Transverse colon (tissue), 4 donors: ENCODE results near the gene KRTAP10-2. TPM values are rescaled to one million over a fixed set of nuclear protein-coding genes. Genes with fewer than 3 reads are reported as not detected.
A peak's percentile ranks its signal among the peaks of the same experiment; 100 is the strongest.
"Not testable (repeated sequence)": the region's sequence is repeated elsewhere in the genome, so short reads cannot be mapped to it uniquely, and the experiment has no call there.

Experiments used
- DNase-seq: peaks from one replicate; pipeline ENCODE4 v3.0.0-alpha.2; 2019
- H3K27ac ChIP-seq, 4 donors: fragments of 200-600 bp; sonication (generic); 2 replicates each; pipeline ENCODE4 v1.5.1; 2016 to 2018; ENCODE audit warnings: inconsistent platforms in 4 of 4
- H3K27me3 ChIP-seq: fragments of 200-600 bp; sonication (generic); 2 replicates; pipeline ENCODE4 v1.5.1; 2017; ENCODE audit warnings: inconsistent platforms
- H3K36me3 ChIP-seq, 4 donors: fragments of 200-600 bp; sonication (generic); 2 replicates each; pipeline ENCODE4 v1.5.1; 2017 to 2019; ENCODE audit warnings: inconsistent platforms in 4 of 4
- H3K4me1 ChIP-seq, 4 donors: fragments of 200-600 bp; sonication (generic); 2 replicates each; pipeline ENCODE4 v1.5.1; 2017 to 2020; ENCODE audit warnings: inconsistent platforms in 4 of 4
- H3K4me3 ChIP-seq, 4 donors: fragments of 200-600 bp; sonication (generic); 1 replicate in 1 of 4; 2 replicates in 3 of 4; pipeline versions ENCODE4 v1.5.1 to v1.6.1; 2017 to 2019; ENCODE audit warnings: inconsistent platforms in 4 of 4
- H3K9me3 ChIP-seq, 2 donors: fragments of 200-600 bp; sonication (generic); 2 replicates each; pipeline ENCODE4 v1.5.1; 2017 to 2019; ENCODE audit warnings: inconsistent platforms in 2 of 2
- EP300 ChIP-seq: sonication (generic); formaldehyde crosslinking; IDR thresholded peaks from one replicate; pipeline ENCODE4 v1.6.1; 2017; ENCODE audit warnings: antibody characterized with exemption, low read depth
- POLR2A ChIP-seq: fragments of 450-650 bp; IDR thresholded peaks from one replicate; pipeline ENCODE4 v1.6.1; 2016; ENCODE audit warnings: antibody characterized with exemption, mild to moderate bottlenecking, moderate library complexity
- POLR2AphosphoS5 ChIP-seq, 3 donors: sonication (generic); formaldehyde crosslinking; IDR thresholded peaks; one replicate each; pipeline ENCODE4 v1.6.1; 2016; ENCODE audit warnings: antibody characterized with exemption in 3 of 3
- WGBS, 2 donors: methylation state at CpG; one replicate each; pipeline ENCODE4 v1.1.5; 2018; ENCODE audit warnings: low coverage in 1 of 2; 5-methylcytosine and 5-hydroxymethylcytosine counted together
- in situ Hi-C, 4 donors: fragments of 200-750 bp; cut with MboI; loops; one replicate each; pipeline versions ENCODE4 v1.15.0 to v1.15.1; 2017; ENCODE audit warnings: low sequenced_read_pairs in 3 of 4, low pct_ligation_motif_present in 1 of 4, low pct_unique_long_range_greater_than_20kb in 1 of 4
- intact Hi-C: fragments of 100-400 bp; cut with DNase I; formaldehyde crosslinking; loops from one replicate; pipeline ENCODE4 v1.15.1; 2023; ENCODE audit warnings: low total_unique reads
- total RNA-seq, 4 donors: library from RNA; depleted of rRNA; stranded (reverse); fragments of >200 nt; gene quantifications; one replicate each; pipeline ENCODE4 v1.1.0, GENCODE V29; 2016
- TF ChIP-seq, protein P1 (sequence below), 5 experiments: fragments of 200-600 bp in 3 of 5; fragments of 450-650 bp in 2 of 5; sonication (generic) in 3 of 5; IDR thresholded peaks; 1 replicate in 2 of 5; 2 replicates in 3 of 5; pipeline ENCODE4 v1.5.1; 2016 to 2017; ENCODE audit warnings: antibody characterized with exemption in 5 of 5, inconsistent platforms in 3 of 5, mild to moderate bottlenecking in 2 of 5, moderate library complexity in 1 of 5

Gene KRTAP10-2
- total RNA-seq, 4 donors from 2014 or later, result not detected

DNA sequence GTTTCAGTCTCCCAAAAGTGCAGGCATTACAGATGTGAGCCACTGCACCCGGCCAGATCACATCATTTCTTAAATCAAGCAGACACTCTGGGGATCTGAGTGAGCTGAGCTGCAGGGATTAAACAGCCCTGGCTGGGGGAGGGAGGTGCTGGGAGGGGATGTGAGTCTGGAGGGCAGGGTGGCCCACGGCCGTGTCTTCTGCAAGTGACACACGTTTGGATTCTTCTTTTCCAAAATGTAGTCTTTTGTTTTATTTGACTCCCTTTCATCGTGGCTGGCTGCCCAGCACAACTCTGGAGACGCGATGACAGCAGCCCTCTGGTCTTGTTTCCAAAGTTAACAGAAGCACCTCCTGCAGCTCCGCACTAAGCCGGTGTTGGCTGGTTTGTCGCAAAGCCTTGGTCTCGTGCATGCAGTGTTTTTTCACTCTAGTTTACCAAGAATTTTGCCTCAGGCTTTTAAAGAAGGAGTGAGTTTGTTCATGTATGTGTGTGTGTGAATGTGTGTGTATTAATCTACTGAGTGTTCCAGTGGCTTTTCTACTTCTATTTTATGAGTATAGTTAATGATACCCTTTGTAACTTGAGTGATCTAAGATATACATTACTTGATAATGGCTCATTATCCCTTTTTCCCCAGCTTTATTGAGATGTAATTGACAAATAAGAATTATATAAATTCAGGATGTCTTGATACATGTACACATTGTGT, 31.9 kb upstream of the KRTAP10-2 start:
- peaks cover 17% of the 10 kb centered on the region for H3K27me3 ChIP-seq
- H3K4me3 ChIP-seq, result no peak overlapping the region
- intact Hi-C loops, result no loop called here
- no peaks in the 10 kb centered on the region for H3K4me1 ChIP-seq
- no peaks in the 10 kb centered on the region for H3K36me3 ChIP-seq
- 41 to 61% methylated on average over 7 to 11 of the region's 11 CpGs for WGBS, 2 donors
- peaks cover 9 to 12% of the 10 kb centered on the region in 2 donors for H3K9me3 ChIP-seq
- DNase-seq, result no peak
- in situ Hi-C loops, result loop anchor here in 2 of 4 donors (25.0 kb wide), 1 partner anchor 104 kb away; the partner anchor contains the start of genes KRTAP10-12 (in 2 of the 2) and KRTAP12-1 (in 2 of the 2)
- no peak for TF ChIP-seq POLR2AphosphoS5 (IDR thresholded peaks at IDR 0.05)
- TF ChIP-seq POLR2A, result no peak
- TF ChIP-seq, protein P1, sequence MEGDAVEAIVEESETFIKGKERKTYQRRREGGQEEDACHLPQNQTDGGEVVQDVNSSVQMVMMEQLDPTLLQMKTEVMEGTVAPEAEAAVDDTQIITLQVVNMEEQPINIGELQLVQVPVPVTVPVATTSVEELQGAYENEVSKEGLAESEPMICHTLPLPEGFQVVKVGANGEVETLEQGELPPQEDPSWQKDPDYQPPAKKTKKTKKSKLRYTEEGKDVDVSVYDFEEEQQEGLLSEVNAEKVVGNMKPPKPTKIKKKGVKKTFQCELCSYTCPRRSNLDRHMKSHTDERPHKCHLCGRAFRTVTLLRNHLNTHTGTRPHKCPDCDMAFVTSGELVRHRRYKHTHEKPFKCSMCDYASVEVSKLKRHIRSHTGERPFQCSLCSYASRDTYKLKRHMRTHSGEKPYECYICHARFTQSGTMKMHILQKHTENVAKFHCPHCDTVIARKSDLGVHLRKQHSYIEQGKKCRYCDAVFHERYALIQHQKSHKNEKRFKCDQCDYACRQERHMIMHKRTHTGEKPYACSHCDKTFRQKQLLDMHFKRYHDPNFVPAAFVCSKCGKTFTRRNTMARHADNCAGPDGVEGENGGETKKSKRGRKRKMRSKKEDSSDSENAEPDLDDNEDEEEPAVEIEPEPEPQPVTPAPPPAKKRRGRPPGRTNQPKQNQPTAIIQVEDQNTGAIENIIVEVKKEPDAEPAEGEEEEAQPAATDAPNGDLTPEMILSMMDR (IDR thresholded peaks at IDR 0.05), result no peak
- no peak for TF ChIP-seq EP300
- H3K27ac ChIP-seq, result no peak overlapping the region

DNA sequence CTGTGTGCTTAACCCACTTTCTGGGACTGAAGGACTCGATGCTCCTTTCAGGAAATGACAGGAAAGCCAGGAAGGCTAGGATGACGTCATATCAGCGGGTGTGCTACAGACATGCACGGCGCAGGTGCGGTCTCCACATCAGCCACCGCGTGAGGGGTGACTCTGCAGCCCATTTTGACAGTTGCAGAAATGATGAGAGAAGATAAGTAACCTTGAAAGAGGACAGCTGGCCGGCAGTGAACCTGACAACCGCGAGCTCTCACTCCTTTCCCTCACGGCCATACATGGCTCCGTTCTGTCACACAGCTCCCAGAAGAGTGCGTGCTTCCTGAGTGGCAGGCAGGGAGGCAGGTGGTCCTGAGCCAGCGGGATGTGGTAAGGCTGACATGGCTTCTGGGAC, 30.8 kb upstream of the KRTAP10-2 start:
- TF ChIP-seq POLR2A (no peak), POLR2AphosphoS5 (IDR thresholded peaks at IDR 0.05) (no peak), EP300 (no peak)
- TF ChIP-seq, protein P1 (IDR thresholded peaks at IDR 0.05), result no peak
- no peak overlapping the region for H3K4me3 ChIP-seq
- H3K36me3 ChIP-seq, result no peaks in the 10 kb centered on the region
- no peak for DNase-seq
- peaks cover 9 to 12% of the 10 kb centered on the region in 2 donors for H3K9me3 ChIP-seq
- H3K27ac ChIP-seq, result no peak overlapping the region
- in situ Hi-C loops (loop anchor here in 2 of 4 donors (25.0 kb wide), 1 partner anchor 105 kb away; the partner anchor contains the start of genes KRTAP10-12 (in 2 of the 2) and KRTAP12-1 (in 2 of the 2)), intact Hi-C loops (no loop called here)
- 75% methylated on average over 15 of the region's 15 CpGs; no CpG with 5 or more reads in 1 of the 2 donors for WGBS, 2 donors
- H3K27me3 ChIP-seq, result peaks cover 17% of the 10 kb centered on the region
- no peaks in the 10 kb centered on the region for H3K4me1 ChIP-seq

DNA sequence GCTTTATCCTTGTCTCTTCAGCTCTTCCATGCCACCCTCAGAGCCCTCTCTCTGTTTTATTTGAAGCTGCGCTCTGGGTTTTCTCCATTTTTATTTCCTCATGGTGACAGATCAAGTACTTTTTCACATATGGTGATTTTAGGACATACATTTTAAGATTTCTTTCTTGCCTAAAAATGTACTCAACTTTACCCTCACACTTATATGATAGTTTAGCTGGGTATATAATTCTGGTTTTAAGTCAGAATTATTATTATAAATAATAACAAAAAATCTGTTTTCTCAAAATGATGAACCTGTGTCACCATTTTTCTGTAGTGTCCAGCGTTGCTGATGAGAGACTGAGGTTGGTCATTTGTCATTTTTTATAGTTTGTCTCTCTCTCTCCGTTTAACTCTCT, 29.9 kb upstream of the KRTAP10-2 start:
- Histone ChIP-seq H3K36me3 (no peaks in the 10 kb centered on the region), H3K27me3 (peaks cover 13% of the 10 kb centered on the region), H3K9me3 (peaks cover 9 to 12% of the 10 kb centered on the region in 2 donors), H3K4me3 (no peak overlapping the region), H3K27ac (no peak overlapping the region), H3K4me1 (no peaks in the 10 kb centered on the region)
- no peak for TF ChIP-seq EP300
- TF ChIP-seq POLR2AphosphoS5 (IDR thresholded peaks at IDR 0.05), result no peak
- TF ChIP-seq, protein P1 (IDR thresholded peaks at IDR 0.05), result no peak
- TF ChIP-seq POLR2A, result no peak
- in situ Hi-C loops, result loop anchor here in 2 of 4 donors (25.0 kb wide), 1 partner anchor 106 kb away; the partner anchor contains the start of genes KRTAP10-12 (in 2 of the 2) and KRTAP12-1 (in 2 of the 2)
- no peak for DNase-seq
- WGBS, 2 donors, result 76 to 79% methylated on average over 3 of the region's 3 CpGs
- intact Hi-C loops, result no loop called here

DNA sequence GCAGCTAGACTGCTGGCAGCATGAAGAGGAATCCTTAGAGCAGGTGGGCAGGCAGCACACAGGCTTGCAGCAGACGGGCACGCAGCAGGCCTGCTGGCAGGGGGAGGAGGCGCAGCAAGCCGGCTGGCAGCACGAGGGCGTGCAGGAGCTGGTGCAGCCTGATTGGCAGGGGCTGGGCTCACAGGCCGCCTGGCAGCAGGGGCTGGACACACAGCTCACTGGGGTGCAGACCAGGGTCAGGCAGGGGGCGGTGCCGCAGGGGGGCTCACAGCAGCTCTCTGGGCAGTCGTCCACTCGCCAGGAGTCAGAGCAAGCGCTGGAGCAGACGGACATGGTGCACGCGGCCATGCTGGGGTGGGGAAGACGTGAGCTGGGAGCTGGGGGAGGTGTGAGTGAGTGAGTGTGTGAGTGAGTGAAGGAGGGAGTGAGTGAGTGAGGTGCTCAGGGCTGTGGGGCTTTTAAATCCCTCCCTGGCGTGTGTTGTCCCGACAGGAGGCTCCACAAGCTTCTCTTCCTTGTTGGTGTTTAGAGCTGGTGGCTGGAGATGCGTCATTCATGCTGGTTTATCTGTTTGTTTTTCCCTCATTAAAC, 29.0 kb upstream of the KRTAP10-2 start, which contains the start of gene KRTAP10-5:
TSS of gene KRTAP10-5 (minus strand) at position 374 of the 591 bp plus-strand sequence. CDS start at position 348, 26 bp downstream.
- 20 to 30% methylated on average over 2 to 17 of the region's 19 CpGs for WGBS, 2 donors

More for the DNA sequence above, 29.0 kb upstream of the KRTAP10-2 start, which contains the start of gene KRTAP10-5:
- H3K4me3 ChIP-seq, H3K27me3 ChIP-seq, intact Hi-C loops, H3K36me3 ChIP-seq, H3K4me1 ChIP-seq, H3K27ac ChIP-seq, DNase-seq: not testable (repeated sequence)
- TF ChIP-seq, protein P1 (IDR thresholded peaks at IDR 0.05), result peak in 1 of 5 experiments; percentile 9
- in situ Hi-C loops, result loop anchor here in 2 of 4 donors (25.0 kb wide), 1 partner anchor 107 kb away; the partner anchor contains the start of genes KRTAP10-12 (in 2 of the 2) and KRTAP12-1 (in 2 of the 2)
- peaks cover 9 to 12% of the 10 kb centered on the region in 2 donors for H3K9me3 ChIP-seq
